CD4-positive, alpha-beta T cell treated with Interleukin-1 beta for 1 hour (primary cell): ENCODE results near the gene RARG.
A peak's percentile ranks its signal among the peaks of the same experiment; 100 is the strongest.
"Not testable (repeated sequence)": the region's sequence is repeated elsewhere in the genome, so short reads cannot be mapped to it uniquely, and the experiment has no call there.

ENCODE experiments used
- DNase-seq, 2 donors: peaks; one replicate each; pipeline ENCODE4 v3.0.0-alpha.2; 2020 to 2022

RARG gene

GRCh38 chr12:53190108-53190729 is 41.8 kb downstream of the RARG start:
- DNase-seq: peak; percentile 51 to 53

- DNase-seq: no peak
Measured at GRCh38 chr12:53187145-53187899, 44.7 kb downstream of the RARG start.

- no peak for DNase-seq
Measured at GRCh38 chr12:53186745-53187144, 45.3 kb downstream of the RARG start.

- no peak for DNase-seq
Measured at GRCh38 chr12:53185582-53186153, 46.3 kb downstream of the RARG start.

- DNase-seq: no peak
Measured at GRCh38 chr12:53184828-53185227, 47.2 kb downstream of the RARG start.

GRCh38 chr12:53182903-53183302 is 49.1 kb downstream of the RARG start:
- no peak for DNase-seq

- no peak for DNase-seq
Measured at GRCh38 chr12:53181935-53182334, 50.1 kb downstream of the RARG start.

GRCh38 chr12:53180931-53181645 is 50.9 kb downstream of the RARG start:
- no peak for DNase-seq

- DNase-seq: peak; percentile 98 to 99
Measured at GRCh38 chr12:53180220-53180930, 51.6 kb downstream of the RARG start, which contains the start of the genes CSAD and ZNF740. Gene CSAD, minus strand, starts transcription at chr12:53180925. Its CDS starts 7,455 bp downstream, at chr12:53173470. Gene ZNF740, plus strand, starts transcription at chr12:53180722. Its CDS starts 1,262 bp downstream, at chr12:53181984.

- DNase-seq: no peak
Measured at GRCh38 chr12:53179687-53180219, 52.3 kb downstream of the RARG start.

GRCh38 chr12:53178803-53179202 is 53.2 kb downstream of the RARG start:
- DNase-seq: not testable (repeated sequence)

- not testable (repeated sequence) for DNase-seq
Measured at GRCh38 chr12:53177447-53177846, 54.6 kb downstream of the RARG start.

GRCh38 chr12:53176750-53177149 is 55.3 kb downstream of the RARG start:
- DNase-seq: no peak

- peak in 1 of 2 donors; percentile 14 for DNase-seq
Measured at GRCh38 chr12:53174881-53175491, 57.0 kb downstream of the RARG start.

GRCh38 chr12:53173085-53173715 is 58.8 kb downstream of the RARG start:
- DNase-seq: no peak

- no peak for DNase-seq
Measured at GRCh38 chr12:53172352-53172751, 59.7 kb downstream of the RARG start.

GRCh38 chr12:53171725-53172329 is 60.2 kb downstream of the RARG start:
- no peak for DNase-seq

GRCh38 chr12:53170876-53171724 is 60.9 kb downstream of the RARG start:
- no peak for DNase-seq

- DNase-seq: no peak
Measured at GRCh38 chr12:53170215-53170614, 61.8 kb downstream of the RARG start.

GRCh38 chr12:53169644-53170043 is 62.4 kb downstream of the RARG start:
- DNase-seq: no peak
